Astrocyte of the cerebellum (primary cell): Measurements from ENCODE around the gene SLAIN2.
"Not testable (repeated sequence)": the region's sequence is repeated elsewhere in the genome, so short reads cannot be mapped to it uniquely, and the experiment has no call there.

Experiments used
- DNase-seq: peaks from one replicate; pipeline ENCODE4 v3.0.0-alpha.2; 2011; ENCODE audit warnings: low read depth
- H3K4me3 ChIP-seq: 2 replicates; pipeline ENCODE4 v1.5.1; 2011; ENCODE audit warnings: mild to moderate bottlenecking, low read depth, low read length, moderate library complexity
- CTCF ChIP-seq: IDR thresholded peaks from 2 replicates; pipeline ENCODE4 v1.5.1; 2012; ENCODE audit warnings: low read length, low read depth, moderate library complexity, mild to moderate bottlenecking; ENCODE audit errors: missing control alignments
- in situ Hi-C: cut with HindIII; loops from 2 replicates; pipeline ENCODE4 v1.10.0; 2017; ENCODE audit warnings: low sequenced_read_pairs

Gene SLAIN2

GRCh38 chr4:48300004-48300403 lies 41.3 kb upstream of the SLAIN2 start:
- no peak for DNase-seq
- TF ChIP-seq CTCF = no peak
- in situ Hi-C loops = no loop called here
- H3K4me3 ChIP-seq = no peak overlapping the region

- no peak overlapping the region for H3K4me3 ChIP-seq
- no peak for DNase-seq
- in situ Hi-C loops = no loop called here
- no peak for TF ChIP-seq CTCF
These were observed 35.8 kb upstream of the SLAIN2 start for GRCh38 chr4:48305508-48305907.

- no peak for DNase-seq
- no peak overlapping the region for H3K4me3 ChIP-seq
- no peak for TF ChIP-seq CTCF
- in situ Hi-C loops = no loop called here
These were observed 33.8 kb upstream of the SLAIN2 start for GRCh38 chr4:48307528-48307927.

- in situ Hi-C loops = no loop called here
- no peak for TF ChIP-seq CTCF
- no peak overlapping the region for H3K4me3 ChIP-seq
- DNase-seq = no peak
These were observed 32.4 kb upstream of the SLAIN2 start for GRCh38 chr4:48308901-48309300.

- TF ChIP-seq CTCF = no peak
- no peak for DNase-seq
- in situ Hi-C loops = no loop called here
- no peak overlapping the region for H3K4me3 ChIP-seq
These were observed 29.4 kb upstream of the SLAIN2 start for GRCh38 chr4:48311896-48312295.

GRCh38 chr4:48314746-48315145 lies 26.6 kb upstream of the SLAIN2 start:
- H3K4me3 ChIP-seq, in situ Hi-C loops: not testable (repeated sequence)

GRCh38 chr4:48315728-48316630 lies 25.4 kb upstream of the SLAIN2 start:
- in situ Hi-C loops = no loop called here
- no peak for DNase-seq

More at GRCh38 chr4:48314746-48315145, 26.6 kb upstream of the SLAIN2 start:
- not testable (repeated sequence) for DNase-seq

More at GRCh38 chr4:48315728-48316630, 25.4 kb upstream of the SLAIN2 start:
- no peak overlapping the region for H3K4me3 ChIP-seq
- peak; percentile 72 for TF ChIP-seq CTCF
